Amygdala (tissue), 56 donors: ENCODE results near the gene CDH6.
"Not testable (repeated sequence)": the region's sequence is repeated elsewhere in the genome, so short reads cannot be mapped to it uniquely, and the experiment has no call there.

Source experiments
- DNase-seq, 56 donors: peaks; one replicate each; lab custom pipeline; 2025; lab: John Stamatoyannopoulos, UW

The CDH6 gene

GRCh38 chr5:31322946-31323345 is 129.5 kb downstream of the CDH6 start:
- DNase-seq = no peak

GRCh38 chr5:31324842-31325241 is 131.4 kb downstream of the CDH6 start:
- no peak for DNase-seq

- DNase-seq = no peak
Observed at GRCh38 chr5:31328040-31328733, 134.7 kb downstream of the CDH6 start.

GRCh38 chr5:31329715-31330114 is 136.2 kb downstream of the CDH6 start:
- no peak for DNase-seq

GRCh38 chr5:31332160-31332559 is 138.7 kb downstream of the CDH6 start:
- DNase-seq = no peak

GRCh38 chr5:31333475-31333874 is 140.0 kb downstream of the CDH6 start:
- DNase-seq = no peak

- DNase-seq = no peak
Observed at GRCh38 chr5:31334061-31334860, 140.8 kb downstream of the CDH6 start.

GRCh38 chr5:31335456-31335855 is 142.0 kb downstream of the CDH6 start:
- no peak for DNase-seq

- DNase-seq = no peak
Observed at GRCh38 chr5:31343946-31344345, 150.5 kb downstream of the CDH6 start.

GRCh38 chr5:31346896-31347551 is 153.5 kb downstream of the CDH6 start:
- DNase-seq = no peak

- no peak for DNase-seq
Observed at GRCh38 chr5:31347552-31347905, 154.0 kb downstream of the CDH6 start.

- DNase-seq = no peak
Observed at GRCh38 chr5:31350395-31350794, 156.9 kb downstream of the CDH6 start.

- no peak for DNase-seq
Observed at GRCh38 chr5:31355337-31355736, 161.9 kb downstream of the CDH6 start.

GRCh38 chr5:31357038-31357437 is 163.6 kb downstream of the CDH6 start:
- no peak for DNase-seq

- no peak for DNase-seq
Observed at GRCh38 chr5:31359839-31360238, 166.4 kb downstream of the CDH6 start.

- DNase-seq = no peak
Observed at GRCh38 chr5:31361234-31361633, 167.7 kb downstream of the CDH6 start.

GRCh38 chr5:31361704-31362528 is 168.4 kb downstream of the CDH6 start:
- not testable (repeated sequence) for DNase-seq

GRCh38 chr5:31362529-31362900 is 169.0 kb downstream of the CDH6 start:
- DNase-seq = no peak

- no peak for DNase-seq
Observed at GRCh38 chr5:31362931-31363568, 169.6 kb downstream of the CDH6 start.

GRCh38 chr5:31364881-31365636 is 171.6 kb downstream of the CDH6 start:
- no peak for DNase-seq
